Retinal pigment epithelial cell (primary cell): Measurements from ENCODE around the gene KNDC1.
"Not testable (repeated sequence)": the region's sequence is repeated elsewhere in the genome, so short reads cannot be mapped to it uniquely, and the experiment has no call there.

ENCODE experiments used
- DNase-seq: peaks from one replicate; pipeline ENCODE4 v3.0.0-alpha.2; 2010; ENCODE audit warnings: low read depth
- H3K4me3 ChIP-seq: 2 replicates; pipeline ENCODE4 v1.5.1; 2011; ENCODE audit warnings: mild to moderate bottlenecking, low read length, control low read depth, moderate library complexity
- CTCF ChIP-seq: conservative IDR thresholded peaks from 2 replicates; pipeline ENCODE4 v1.5.1; 2011; ENCODE audit warnings: low read depth, low read length, control low read depth, inconsistent platforms

KNDC1 gene

DNA sequence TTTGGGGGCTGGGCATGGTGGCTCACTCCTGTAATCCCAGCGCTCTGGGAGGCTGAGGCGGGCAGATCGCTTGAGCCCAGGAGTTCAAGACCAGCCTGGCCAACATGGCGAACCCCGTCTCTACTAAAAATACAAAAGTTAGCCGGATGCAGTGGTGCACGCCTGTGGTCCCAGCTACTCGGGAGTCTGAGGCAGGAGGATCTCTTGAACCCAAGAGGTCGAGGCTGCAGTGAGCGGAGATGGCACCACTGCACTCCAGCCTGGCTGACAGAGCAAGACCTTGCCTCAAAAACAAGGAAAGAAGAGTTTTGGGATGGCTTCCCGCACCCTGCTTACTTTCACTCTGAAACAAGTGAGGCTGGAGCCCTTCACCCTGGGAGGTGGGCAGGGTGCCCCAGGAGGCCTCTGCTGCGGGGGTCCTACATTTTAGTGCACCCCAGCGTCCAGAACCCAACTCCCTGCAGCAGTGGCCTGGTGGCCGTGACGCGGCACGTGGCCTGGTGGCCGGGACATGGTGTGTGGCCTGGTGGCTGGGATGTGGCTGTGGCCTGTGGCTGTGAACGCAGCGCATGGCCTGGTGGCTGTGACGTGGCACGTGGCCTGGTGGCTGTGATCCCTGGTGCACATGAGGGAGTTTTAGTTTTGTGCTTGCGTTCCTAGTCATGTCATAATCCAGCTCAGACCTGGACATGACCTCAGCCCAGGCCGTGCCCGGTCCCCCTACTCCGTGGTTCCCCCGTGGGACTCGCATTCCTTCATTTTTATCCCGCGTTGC lies 9.3 kb downstream of the KNDC1 start:
- no peak overlapping the region for H3K4me3 ChIP-seq
- DNase-seq: no peak

GRCh38 chr10:133170092-133170491 lies 10.1 kb downstream of the KNDC1 start:
- no peak overlapping the region for H3K4me3 ChIP-seq
- DNase-seq: no peak
- TF ChIP-seq CTCF: no peak

More for the DNA sequence above, 9.3 kb downstream of the KNDC1 start:
- no peak for TF ChIP-seq CTCF

- DNase-seq: no peak
- TF ChIP-seq CTCF: no peak
- no peak overlapping the region for H3K4me3 ChIP-seq
These were observed 14.0 kb downstream of the KNDC1 start for GRCh38 chr10:133173860-133174640.

- no peak overlapping the region for H3K4me3 ChIP-seq
- DNase-seq: no peak
- no peak for TF ChIP-seq CTCF
These were observed 14.8 kb downstream of the KNDC1 start for GRCh38 chr10:133174689-133175263.

GRCh38 chr10:133175624-133176023 lies 15.6 kb downstream of the KNDC1 start:
- DNase-seq, H3K4me3 ChIP-seq: not testable (repeated sequence)

- no peak overlapping the region for H3K4me3 ChIP-seq
- no peak for DNase-seq
- TF ChIP-seq CTCF: no peak
These were observed 16.5 kb downstream of the KNDC1 start for GRCh38 chr10:133176546-133176945.

- DNase-seq: no peak
- TF ChIP-seq CTCF: no peak
- H3K4me3 ChIP-seq: no peak overlapping the region
These were observed 17.6 kb downstream of the KNDC1 start for GRCh38 chr10:133177380-133178157.
